MM.1S (cell line): Measurements from ENCODE around the gene FBLN2.

ENCODE experiments used
- DNase-seq: peaks from one replicate; pipeline ENCODE4 v3.0.0-alpha.2; 2015
- H2AFZ ChIP-seq: fragments of 300-600 bp; sonication (generic); 2 replicates; pipeline ENCODE4 v1.6.0; 2016; ENCODE audit warnings: antibody characterized with exemption, low read length
- H3F3A ChIP-seq: fragments of 300-600 bp; sonication (generic); 2 replicates; pipeline ENCODE4 v1.6.1; 2016; ENCODE audit warnings: mild to moderate bottlenecking, antibody characterized with exemption, low read length, moderate library complexity, mixed read lengths; ENCODE audit not compliant: insufficient read depth
- H3K27ac ChIP-seq: fragments of 300-600 bp; sonication (generic); 2 replicates; pipeline ENCODE4 v1.5.1; 2016; ENCODE audit warnings: mild to moderate bottlenecking, low read length
- H3K27me3 ChIP-seq: fragments of 300-600 bp; sonication (generic); replicated peaks from 2 replicates; pipeline ENCODE4 v1.6.0; 2016; ENCODE audit warnings: low read length; ENCODE audit not compliant: insufficient read depth
- H3K36me3 ChIP-seq: fragments of 300-600 bp; sonication (generic); replicated peaks from 2 replicates; pipeline ENCODE4 v1.6.1; 2016; ENCODE audit warnings: mild to moderate bottlenecking, low read length, mixed read lengths; ENCODE audit not compliant: insufficient read depth
- H3K4me1 ChIP-seq: fragments of 300-600 bp; sonication (generic); 2 replicates; pipeline ENCODE4 v1.6.1; 2016; ENCODE audit warnings: low read length, mixed read lengths
- H3K4me2 ChIP-seq: fragments of 300-600 bp; sonication (generic); 2 replicates; pipeline ENCODE4 v1.6.0; 2016; ENCODE audit warnings: low read depth, low read length
- H3K4me3 ChIP-seq: fragments of 300-600 bp; sonication (generic); 2 replicates; pipeline ENCODE4 v1.5.1; 2016; ENCODE audit warnings: low read length, mixed read lengths
- H3K79me2 ChIP-seq: fragments of 300-600 bp; sonication (generic); 2 replicates; pipeline ENCODE4 v1.6.1; 2016; ENCODE audit warnings: mixed run types, low read length, mixed read lengths
- H3K9ac ChIP-seq: fragments of 300-600 bp; sonication (generic); 2 replicates; pipeline ENCODE4 v1.6.1; 2016; ENCODE audit warnings: low read length, mixed read lengths
- H3K9me2 ChIP-seq: fragments of 300-600 bp; sonication (generic); replicated peaks from 2 replicates; pipeline ENCODE4 v1.6.1; 2016; ENCODE audit warnings: mild to moderate bottlenecking, low read length, mixed read lengths; ENCODE audit not compliant: insufficient read depth
- H3K9me3 ChIP-seq: fragments of 300-600 bp; sonication (generic); replicated peaks from 2 replicates; pipeline ENCODE4 v1.6.1; 2016; ENCODE audit warnings: mild to moderate bottlenecking, low read length, mixed read lengths; ENCODE audit not compliant: insufficient read depth
- H4K20me1 ChIP-seq: fragments of 300-600 bp; sonication (generic); 2 replicates; pipeline ENCODE4 v1.6.1; 2016; ENCODE audit warnings: mild to moderate bottlenecking, low read length, moderate library complexity, mixed read lengths; ENCODE audit not compliant: insufficient read depth
- CTCF ChIP-seq: fragments of 300-600 bp; sonication (generic); IDR thresholded peaks from 2 replicates; pipeline ENCODE4 v1.5.1; 2016; ENCODE audit warnings: antibody characterized with exemption, low read length, mixed read lengths
- EZH2 ChIP-seq: fragments of 300-600 bp; sonication (generic); optimal IDR thresholded peaks from 2 replicates; pipeline ENCODE3; 2017; ENCODE audit warnings: low read depth, mild to moderate bottlenecking, antibody characterized with exemption, low read length, mixed read lengths
- EZH2phosphoT487 ChIP-seq: fragments of 300-600 bp; sonication (generic); IDR thresholded peaks from 2 replicates; pipeline ENCODE4 v1.6.1; 2018; ENCODE audit warnings: antibody characterized with exemption, low read length

The FBLN2 gene

GRCh38 chr3:13569641-13570390, 20.9 kb downstream of the FBLN2 start:
- no peaks in the 10 kb centered on the region for H3K79me2 ChIP-seq
- TF ChIP-seq CTCF (no peak), EZH2phosphoT487 (no peak), EZH2 (no peak)
- H3K27me3 ChIP-seq = peaks cover 95% of the 10 kb centered on the region
- no peaks in the 10 kb centered on the region for H4K20me1 ChIP-seq
- DNase-seq = no peak
- H3K27ac ChIP-seq = no peak overlapping the region
- H3K4me3 ChIP-seq = no peak overlapping the region
- H3K9me3 ChIP-seq = no peaks in the 10 kb centered on the region
- H3K4me2 ChIP-seq = no peak overlapping the region
- H3K4me1 ChIP-seq = no peaks in the 10 kb centered on the region
- no peaks in the 10 kb centered on the region for H3F3A ChIP-seq
- no peaks in the 10 kb centered on the region for H3K9me2 ChIP-seq
- no peak overlapping the region for H2AFZ ChIP-seq
- no peaks in the 10 kb centered on the region for H3K36me3 ChIP-seq
- no peak overlapping the region for H3K9ac ChIP-seq

- no peak overlapping the region for H3K4me2 ChIP-seq
- DNase-seq = no peak
- TF ChIP-seq EZH2phosphoT487 (no peak), EZH2 (no peak), CTCF (no peak)
- H3K27me3 ChIP-seq = peaks cover 95% of the 10 kb centered on the region
- H3K4me1 ChIP-seq = no peaks in the 10 kb centered on the region
- H3K27ac ChIP-seq = no peak overlapping the region
- no peak overlapping the region for H3K9ac ChIP-seq
- no peaks in the 10 kb centered on the region for H3K79me2 ChIP-seq
- no peaks in the 10 kb centered on the region for H3K9me3 ChIP-seq
- no peak overlapping the region for H2AFZ ChIP-seq
- no peaks in the 10 kb centered on the region for H4K20me1 ChIP-seq
- no peaks in the 10 kb centered on the region for H3F3A ChIP-seq
- no peaks in the 10 kb centered on the region for H3K36me3 ChIP-seq
- H3K4me3 ChIP-seq = no peak overlapping the region
- H3K9me2 ChIP-seq = no peaks in the 10 kb centered on the region
Observed at GRCh38 chr3:13570391-13571194, 21.7 kb downstream of the FBLN2 start.

- Histone ChIP-seq H3K9ac (no peak overlapping the region), H3K4me3 (no peak overlapping the region), H3K36me3 (no peaks in the 10 kb centered on the region), H3K9me3 (no peaks in the 10 kb centered on the region), H4K20me1 (no peaks in the 10 kb centered on the region), H3K9me2 (no peaks in the 10 kb centered on the region), H3K4me2 (no peak overlapping the region), H3K79me2 (no peaks in the 10 kb centered on the region), H3K4me1 (no peaks in the 10 kb centered on the region), H3K27ac (no peak overlapping the region), H3F3A (no peaks in the 10 kb centered on the region), H3K27me3 (peaks cover 95% of the 10 kb centered on the region), H2AFZ (no peak overlapping the region)
- DNase-seq = no peak
- no peak for TF ChIP-seq EZH2phosphoT487
- no peak for TF ChIP-seq EZH2
- TF ChIP-seq CTCF = no peak
Observed at GRCh38 chr3:13571264-13571663, 22.3 kb downstream of the FBLN2 start.
